HG03457 (cell line): Measurements from ENCODE around the gene NFX1.
"Not testable (repeated sequence)": the region's sequence is repeated elsewhere in the genome, so short reads cannot be mapped to it uniquely, and the experiment has no call there.

Experiments
- ATAC-seq: cut with Tn5 transposase; IDR thresholded peaks from one replicate; pipeline ENCODE4 v1.9.1; 2021; ENCODE audit warnings: moderate number of reproducible peaks; ENCODE audit not compliant: unreplicated experiment

The NFX1 gene

DNA sequence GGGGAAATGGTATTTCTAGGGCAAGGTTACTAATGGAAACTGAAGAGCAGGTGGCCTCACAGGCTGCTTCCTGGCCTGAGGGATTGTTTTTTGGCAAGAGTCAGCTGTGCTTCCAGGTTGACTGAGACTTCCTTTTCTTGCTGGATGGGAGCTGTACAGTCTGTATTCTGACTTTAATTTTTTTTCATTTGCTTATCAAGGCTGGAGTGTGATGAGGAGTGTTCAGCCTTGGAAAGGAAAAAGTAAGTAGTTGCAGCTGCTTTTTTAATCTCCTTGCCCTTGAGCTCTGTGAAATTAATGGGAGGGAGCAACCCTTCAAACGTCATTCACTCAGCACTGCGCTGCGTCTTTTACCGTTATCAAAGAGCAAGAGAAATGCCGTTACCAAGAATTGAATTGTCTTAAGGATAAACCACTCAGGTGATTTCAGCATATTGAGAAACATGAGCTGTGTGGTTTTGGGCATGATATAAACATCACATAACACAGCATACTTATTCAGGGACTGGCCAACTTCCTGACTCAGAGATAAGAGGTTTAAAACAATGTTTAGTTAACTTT is 64.4 kb downstream of the NFX1 start:
- no peak for ATAC-seq

DNA sequence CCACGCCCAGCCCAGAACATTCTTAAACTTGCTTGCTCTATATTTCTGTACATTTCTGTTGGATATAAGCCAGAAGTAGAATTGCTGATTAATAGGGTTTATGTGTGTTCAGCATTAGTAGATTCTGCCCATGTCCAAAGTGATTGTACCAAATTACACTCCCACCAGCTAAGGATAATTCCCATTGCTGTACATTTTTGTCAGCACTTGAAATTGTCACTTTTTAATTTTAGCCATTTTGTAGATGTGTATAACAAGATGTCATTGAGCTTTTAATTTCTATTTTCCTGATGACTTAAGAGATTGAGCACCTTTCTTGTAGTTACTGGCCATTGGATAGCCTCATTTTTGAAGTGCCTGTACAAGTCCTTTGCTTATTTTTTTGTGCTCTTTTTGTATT is 65.6 kb downstream of the NFX1 start:
- ATAC-seq = no peak

DNA sequence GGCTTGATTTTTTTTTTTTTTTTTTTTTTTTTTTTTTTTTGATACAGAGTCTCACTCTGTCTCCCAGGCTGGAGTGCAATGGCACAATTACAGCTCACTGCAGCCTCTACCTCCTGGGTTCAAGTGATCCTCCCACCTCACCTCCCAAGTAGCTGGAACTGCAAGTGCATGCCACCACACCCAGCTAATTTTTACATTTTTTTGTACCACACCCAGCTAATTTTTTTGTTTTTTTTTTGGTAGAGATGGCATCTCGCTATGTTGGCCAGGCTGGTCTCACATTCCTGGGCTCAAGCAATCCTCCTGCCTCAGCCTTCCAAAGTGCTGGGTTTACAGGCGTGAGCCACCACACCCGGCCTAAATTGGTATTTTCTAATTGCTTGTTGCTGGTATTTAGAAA is 68.3 kb downstream of the NFX1 start:
- not testable (repeated sequence) for ATAC-seq

DNA sequence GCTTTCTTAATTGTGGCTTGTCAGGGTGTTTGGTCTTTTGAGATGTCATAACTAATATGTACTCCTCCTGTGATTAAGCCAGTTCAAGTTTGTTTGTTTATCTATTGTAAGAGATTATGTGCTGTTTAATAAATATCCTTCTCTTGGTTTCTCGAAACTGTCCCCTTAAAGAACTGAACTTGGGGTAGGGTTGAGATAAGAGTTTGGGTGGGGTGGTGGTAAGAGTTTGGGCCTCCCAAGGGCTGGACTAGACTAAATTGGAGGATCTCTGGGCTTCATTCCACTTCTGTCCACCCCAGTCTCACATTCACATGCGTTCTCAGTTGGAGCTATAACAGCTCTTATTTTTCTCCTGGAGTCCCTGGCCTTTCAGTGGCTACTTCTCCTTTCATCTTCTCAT is 73.8 kb downstream of the NFX1 start:
- no peak for ATAC-seq

DNA sequence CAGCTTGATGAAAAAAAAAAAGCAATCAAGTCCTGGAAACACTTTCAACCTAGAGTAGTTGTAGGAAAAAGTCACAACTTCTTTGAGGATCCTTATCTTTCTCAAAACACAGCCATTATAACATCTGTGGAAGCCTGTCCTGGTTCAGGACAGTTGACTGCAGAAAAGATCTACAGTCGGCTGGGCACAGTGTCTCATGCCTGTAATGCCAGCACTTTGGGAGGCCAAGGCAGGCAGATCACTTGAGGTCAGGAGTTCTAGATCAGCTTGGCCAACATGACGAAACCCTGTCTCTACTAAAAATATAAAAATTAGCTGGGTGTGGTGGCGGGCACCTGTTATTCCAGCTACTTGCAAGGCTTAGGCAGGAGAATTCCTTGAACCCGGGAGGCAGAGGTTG is 74.5 kb downstream of the NFX1 start:
- not testable (repeated sequence) for ATAC-seq

DNA sequence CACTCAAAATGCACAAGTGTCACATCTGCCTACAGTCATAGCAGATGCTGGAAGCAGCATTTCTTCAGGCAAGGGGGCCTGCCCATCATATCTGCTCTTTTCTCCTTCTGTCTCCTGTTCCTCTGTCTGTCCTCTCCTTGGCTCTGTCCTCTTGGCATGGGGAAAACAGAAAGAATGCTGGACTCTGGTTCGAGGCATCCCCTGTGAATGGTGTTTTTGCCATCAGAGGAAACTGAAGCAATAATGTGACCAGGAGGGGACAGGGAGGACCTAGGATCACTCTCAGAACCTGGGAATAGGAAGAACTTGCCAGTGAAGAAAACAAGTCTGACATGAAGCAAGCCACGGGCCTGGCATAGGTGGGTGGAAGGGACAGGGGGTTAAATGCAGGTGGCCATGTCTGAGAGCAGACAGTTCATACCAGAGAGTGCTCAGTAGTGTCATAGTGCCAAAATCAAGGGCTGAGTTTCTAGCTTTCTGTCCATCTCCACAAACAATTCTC is 76.7 kb downstream of the NFX1 start:
- no peak for ATAC-seq

DNA sequence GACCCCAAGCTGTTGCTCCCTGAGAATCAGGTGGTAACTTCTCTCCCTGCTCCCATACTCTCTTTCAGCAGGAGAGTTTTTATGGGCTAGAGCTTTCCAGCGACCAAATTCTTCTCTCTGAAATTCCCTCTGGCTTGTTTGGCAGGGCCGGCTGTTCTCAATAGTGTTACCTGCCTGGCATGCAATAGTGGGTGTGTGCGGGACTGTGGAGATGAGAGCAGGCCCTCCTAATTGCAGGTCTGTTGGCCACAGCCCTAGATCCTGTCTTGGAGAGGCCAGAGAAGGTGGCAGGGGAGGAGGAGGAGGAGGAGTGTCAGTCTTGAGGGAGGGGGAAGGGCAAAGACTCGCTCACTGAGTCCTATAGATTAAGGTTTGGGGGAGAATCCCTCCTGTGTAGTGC is 82.6 kb downstream of the NFX1 start:
- no peak for ATAC-seq

DNA sequence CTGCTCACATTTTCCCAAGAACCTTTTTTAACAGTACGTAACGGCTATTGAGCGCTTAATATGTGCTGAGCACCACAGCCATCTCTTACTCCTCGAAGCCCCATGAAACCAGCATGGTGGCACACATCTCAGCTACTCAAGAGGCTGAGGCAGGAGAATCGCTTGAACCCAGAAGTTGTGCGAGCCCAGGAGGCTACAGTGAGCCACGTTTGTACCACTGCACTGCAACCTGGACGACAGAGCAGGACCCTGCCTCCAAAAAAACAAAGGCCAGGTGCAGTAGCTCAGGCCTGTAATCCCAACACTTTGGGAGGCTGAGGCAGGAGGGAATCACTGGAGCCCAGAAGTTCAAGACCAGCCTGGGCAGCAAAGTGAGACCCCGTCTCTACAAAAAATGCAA is 83.9 kb downstream of the NFX1 start:
- ATAC-seq = no peak

DNA sequence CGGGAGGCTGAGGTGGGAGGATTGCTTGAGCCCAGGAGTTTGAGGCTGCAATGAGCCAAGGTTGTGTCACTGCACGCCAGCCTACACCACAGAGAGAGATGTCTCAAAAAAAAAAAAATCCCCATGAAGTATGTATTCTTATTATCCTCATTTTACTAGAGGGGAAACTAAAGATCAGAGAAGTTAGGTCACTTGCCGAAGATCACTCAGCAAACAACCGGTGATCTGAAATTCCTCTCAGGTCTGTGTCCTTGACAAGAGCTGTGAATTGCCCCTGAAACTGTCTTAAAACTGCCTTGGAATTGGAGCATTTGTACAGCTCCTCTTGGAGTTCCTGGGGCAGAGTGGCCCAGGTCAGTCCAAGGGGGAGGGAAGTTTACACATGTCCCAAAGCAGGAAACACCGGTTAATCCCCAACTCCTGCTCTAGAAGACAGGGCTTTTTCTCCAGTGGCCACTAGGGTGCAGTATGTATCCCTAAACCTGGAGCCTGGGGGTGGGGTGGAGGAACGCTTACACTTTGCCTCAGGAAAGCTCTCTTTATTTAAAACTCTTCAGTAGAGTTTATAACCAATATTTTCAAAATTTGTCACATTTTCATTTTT is 84.4 kb downstream of the NFX1 start:
- ATAC-seq = no peak

DNA sequence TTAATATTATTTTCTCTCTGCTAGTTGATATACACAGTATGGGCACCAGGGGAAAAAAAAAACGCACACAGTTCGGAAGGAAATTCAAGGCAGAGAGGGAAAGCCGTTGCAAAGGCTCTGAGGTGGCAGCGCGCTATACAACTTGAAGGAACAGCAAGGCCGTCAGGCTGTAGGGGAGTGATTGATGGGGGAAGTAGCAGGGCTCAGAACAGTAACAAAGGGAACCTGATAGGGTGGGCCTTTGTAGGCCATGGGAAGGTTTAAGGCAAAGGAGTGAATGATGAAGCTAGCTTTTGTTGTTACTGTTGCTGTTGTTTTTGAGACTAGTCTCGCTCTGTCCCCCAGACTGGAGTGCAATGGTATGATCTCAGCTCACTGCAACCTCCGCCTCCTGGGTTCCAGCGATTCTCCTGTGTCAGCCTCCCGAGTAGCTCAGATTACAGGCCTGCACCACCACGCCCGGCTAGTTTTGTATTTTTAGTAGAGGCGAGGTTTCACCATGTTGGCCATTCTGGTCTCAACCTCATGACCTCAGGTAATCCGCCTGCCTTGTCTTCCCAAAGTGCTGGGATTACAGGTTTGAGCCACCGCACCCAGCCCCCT is 85.0 kb downstream of the NFX1 start:
- ATAC-seq = no peak

DNA sequence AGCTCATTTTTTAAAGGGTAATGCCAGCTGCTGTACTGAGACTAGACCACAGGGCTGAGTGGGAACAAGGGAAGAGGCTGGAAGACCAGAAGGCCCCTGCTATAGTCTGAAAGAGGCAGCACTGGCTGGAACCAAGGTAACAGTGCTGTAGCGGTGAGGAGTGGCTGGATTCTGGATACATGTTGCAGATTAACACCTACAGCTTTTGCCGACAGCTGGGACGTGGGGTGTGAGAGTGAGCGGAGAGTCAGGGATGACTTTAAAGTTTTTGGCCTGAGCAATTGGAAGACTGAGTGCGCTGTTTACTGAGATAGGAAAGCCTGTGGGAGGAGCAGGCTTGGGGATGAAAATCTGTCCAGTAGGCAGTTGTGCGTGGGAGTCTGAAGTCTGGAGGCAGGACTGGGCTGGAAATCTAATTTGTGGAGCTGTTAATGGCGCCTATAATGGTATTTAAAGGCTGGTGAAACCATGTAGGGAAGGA is 85.6 kb downstream of the NFX1 start:
- ATAC-seq = no peak

DNA sequence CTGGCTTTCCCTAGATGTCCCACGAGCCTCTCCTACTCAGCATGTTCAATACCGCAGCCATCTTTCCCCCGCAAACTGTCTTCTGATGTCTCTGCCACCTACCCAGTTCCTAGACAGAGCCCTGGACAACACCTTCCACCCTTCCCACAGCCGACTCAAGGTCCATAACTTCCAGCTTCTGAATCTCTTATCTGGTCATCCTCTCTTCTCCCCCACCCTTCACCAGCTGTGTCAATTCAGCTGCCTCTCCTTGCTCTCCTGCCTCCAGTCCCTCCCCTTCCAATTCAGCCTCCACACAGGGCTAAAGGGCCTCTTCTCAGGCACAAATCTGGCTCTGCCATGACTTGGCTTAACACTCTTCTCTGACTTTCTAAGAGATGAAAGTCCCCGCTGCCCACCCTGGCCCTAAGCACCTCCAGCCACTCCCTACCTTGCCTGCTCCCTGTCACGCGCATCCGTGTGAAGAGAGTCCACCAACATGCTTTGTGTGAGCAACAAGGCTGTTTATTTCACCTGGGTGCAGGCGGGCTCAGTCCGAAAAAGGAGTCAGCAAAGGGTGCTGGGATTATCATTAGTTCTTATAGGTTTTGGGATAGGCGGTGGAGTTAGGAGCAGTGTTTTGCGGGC is 86.9 kb downstream of the NFX1 start:
- no peak for ATAC-seq

DNA sequence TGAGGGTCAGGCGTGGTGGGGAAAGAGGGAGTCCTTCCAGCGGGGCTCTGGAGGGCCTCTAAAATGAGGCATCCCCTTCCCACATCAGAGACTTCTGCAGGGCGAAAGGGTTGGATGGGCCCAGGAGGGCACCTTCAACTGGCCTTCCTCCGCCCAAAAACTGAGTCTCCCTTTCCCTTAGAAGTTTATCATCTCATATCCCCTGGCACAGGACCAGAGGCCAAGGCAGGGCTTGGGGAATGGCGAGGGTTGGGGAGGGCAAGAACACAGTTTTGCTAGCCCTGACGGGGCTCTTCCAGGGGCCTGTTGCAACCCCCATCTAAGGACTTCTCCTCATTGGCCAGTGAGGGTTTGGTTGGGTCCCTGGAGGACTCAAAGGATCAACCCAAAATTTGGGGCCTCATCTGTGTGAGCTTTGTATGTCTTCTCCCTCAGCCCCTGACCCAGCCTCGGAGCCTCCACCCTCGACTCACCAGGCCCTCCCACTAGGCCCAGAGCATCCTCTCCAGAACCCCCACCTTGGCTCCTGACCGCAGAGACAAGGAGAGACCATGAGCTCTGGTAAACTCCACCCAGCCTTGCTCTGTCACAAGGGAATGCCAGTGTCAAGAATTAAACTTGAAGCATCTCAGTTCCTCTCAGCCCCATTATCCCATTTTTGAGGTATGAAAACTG is 87.9 kb downstream of the NFX1 start:
- ATAC-seq = no peak

DNA sequence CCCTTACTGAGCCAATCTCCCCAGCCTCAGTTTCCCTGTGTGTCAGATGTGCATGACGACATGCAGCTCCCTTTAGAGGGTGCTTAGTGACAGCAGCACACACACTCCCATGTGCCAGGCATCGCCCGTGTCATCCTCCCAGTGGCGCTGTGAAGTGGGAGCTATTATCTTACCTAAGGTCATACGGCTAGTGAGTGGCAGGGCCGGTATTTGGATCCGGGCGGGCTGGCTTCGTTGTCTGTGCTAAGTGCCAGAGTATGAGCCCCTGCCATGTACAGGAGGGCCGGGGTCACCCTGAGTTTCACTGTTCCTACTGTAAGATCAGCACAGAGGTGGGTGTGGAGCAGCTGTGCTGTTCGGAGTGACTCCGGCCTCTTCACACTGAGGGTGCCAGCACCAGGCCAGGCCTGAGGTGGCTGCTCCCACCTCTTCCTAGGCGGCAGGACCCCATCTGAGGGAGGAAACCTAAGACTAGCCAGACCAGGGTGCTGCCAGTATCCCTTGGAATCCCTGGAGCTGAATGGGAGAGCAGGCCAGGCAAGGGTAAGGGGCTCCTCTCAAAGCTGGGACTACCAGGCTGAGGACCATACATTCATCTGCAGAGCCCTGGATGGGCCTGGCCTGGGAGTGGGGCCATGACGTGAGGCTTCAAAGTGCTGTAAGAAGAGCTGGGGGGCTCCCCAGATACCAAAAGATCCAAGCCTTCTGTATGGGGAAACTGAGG is 89.5 kb downstream of the NFX1 start:
- no peak for ATAC-seq

DNA sequence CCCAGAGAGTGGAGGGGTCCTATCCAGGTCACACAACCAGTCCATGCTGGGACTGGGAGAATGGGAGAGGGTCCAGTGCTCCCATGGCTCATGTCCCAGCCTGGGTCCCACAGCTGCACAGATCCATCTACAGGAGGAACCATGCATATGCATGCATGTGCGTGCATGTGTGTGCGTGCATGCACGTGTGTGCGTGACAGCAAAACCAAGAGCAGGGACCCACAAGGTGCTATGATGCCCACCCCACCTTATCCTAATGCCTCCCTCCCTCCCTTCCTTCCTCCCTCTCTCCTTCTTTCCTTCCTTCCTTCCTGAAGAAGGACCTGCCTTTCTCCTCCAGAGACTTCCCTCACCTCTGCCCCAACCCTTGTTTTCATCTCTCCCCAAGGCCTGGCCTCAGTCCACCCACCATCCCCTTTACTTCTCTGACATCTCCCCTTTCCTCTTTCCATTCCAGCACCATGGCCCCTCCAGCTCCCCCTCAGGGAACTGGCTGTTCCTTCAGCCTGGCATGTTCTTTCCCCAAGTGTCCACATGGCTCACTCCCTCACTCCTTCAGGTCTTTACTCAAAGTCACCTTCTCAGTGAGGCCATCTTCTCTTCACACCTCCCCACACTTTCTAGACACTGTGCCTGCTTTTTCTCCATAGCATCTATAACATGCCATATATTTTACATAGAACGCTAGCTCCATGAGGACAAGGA is 90.2 kb downstream of the NFX1 start:
- no peak for ATAC-seq

DNA sequence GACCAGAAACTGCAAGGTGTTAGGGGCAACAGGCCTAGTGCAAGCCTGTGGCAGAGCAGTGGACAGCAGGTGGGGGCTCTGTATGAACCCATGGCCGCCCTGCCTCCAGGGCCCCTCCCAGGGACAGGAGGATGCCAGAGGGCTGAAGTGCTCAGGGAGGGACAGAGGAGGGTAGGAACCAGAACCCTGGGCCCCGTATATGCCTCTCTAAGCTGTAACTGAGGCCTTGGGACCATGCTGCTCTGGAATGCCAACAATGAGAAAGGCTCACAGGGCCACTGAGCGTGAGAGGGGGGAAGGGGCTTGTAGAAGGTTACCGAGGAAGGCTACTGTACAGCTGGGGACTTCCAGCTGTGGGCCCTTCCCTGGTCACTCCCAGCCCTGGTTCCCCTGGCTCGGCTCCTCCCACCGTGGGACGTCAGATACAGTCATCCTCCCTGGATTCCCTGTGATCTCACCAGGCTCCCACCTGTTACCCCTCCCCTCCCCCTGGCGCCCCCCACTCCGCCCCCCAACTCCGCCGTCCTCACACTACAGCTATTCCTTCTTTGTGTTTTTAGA is 91.0 kb downstream of the NFX1 start:
- ATAC-seq = no peak

DNA sequence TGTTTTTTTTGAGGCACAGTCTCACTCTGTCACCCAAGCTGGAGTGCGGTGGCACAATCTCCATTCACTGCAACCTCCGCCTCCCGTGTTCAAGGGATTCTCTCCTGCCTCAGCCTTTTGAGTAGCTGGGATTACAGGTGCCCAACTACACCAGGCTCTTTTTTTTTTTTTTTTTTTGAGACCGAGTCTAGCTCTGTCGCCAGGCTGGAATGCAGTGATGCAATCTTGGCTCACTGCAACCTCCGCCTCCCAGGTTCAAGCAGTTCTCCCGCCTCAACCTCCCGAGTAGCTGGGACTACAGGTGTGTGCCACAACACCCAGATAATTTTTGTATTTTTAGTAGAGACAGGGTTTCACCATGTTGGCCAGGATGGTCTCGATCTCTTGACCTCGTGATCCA is 92.1 kb downstream of the NFX1 start:
- ATAC-seq = not testable (repeated sequence)

DNA sequence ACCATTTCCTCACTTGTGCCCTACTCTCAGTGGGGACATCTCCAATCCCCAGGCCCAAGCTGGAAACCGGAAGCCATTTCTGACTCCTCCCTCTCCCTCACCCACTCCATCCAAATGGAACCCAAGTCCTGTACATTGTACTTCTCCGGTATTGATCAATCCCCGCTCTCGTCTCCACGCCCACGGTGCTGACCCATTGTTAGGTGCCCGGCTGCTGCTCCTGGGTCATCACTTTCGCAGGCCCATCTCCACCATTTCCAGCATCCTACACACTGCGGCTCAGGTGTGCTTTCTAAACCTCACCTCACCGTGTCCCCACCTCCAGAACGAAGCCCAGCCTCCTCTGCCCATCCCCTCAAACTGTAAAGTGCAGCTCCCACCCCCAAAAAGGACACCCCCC is 93.1 kb downstream of the NFX1 start:
- not testable (repeated sequence) for ATAC-seq

DNA sequence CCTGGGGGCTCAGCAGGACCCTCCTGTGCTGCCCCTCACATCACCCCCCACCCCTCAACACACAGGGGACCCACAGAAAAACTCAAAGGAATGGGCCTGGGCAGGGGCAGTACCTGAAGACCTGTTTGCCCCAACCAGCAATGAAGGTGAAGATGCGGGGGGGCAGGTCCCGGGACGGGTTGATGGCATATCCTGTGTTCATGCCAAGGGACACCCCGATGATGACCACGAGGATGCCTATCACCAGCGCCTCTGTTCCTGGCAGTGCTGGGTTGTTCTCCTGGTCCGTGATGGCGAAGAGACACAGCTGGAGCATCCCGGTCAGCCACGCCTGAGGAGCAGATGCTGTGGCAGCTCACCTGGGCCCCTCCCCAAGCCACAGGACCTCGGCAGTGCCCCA is 95.2 kb downstream of the NFX1 start:
- ATAC-seq = not testable (repeated sequence)
